DOHH2 (cell line): ENCODE results near the gene RRP15.

Experiments
- H3F3A ChIP-seq: fragments of 200-600 bp; sonication (generic), shearing (Covaris generic); 2 replicates; pipeline ENCODE4 v1.6.0; 2016; ENCODE audit warnings: antibody characterized with exemption, mild to moderate bottlenecking; ENCODE audit not compliant: control insufficient read depth, insufficient read depth
- H3K27ac ChIP-seq: fragments of 200-600 bp; sonication (generic); 2 replicates; pipeline ENCODE4 v1.5.1; 2014; ENCODE audit warnings: low read depth, mild to moderate bottlenecking, low read length, moderate library complexity
- H3K27me3 ChIP-seq: fragments of 200-600 bp; sonication (generic); 2 replicates; pipeline ENCODE4 v1.6.1; 2014; ENCODE audit warnings: mild to moderate bottlenecking, low read length, mixed read lengths; ENCODE audit not compliant: control insufficient read depth
- H3K36me3 ChIP-seq: fragments of 200-600 bp; sonication (generic); 2 replicates; pipeline ENCODE4 v1.6.1; 2014; ENCODE audit warnings: mild to moderate bottlenecking, low read length, moderate library complexity, mixed read lengths; ENCODE audit not compliant: control insufficient read depth
- H3K4me1 ChIP-seq: fragments of 200-600 bp; sonication (generic); 2 replicates; pipeline ENCODE4 v1.6.1; 2014; ENCODE audit warnings: mild to moderate bottlenecking, low read length, mixed read lengths; ENCODE audit not compliant: control insufficient read depth
- H3K4me2 ChIP-seq: fragments of 200-600 bp; sonication (generic); 2 replicates; pipeline ENCODE4 v1.6.0; 2014; ENCODE audit warnings: mild to moderate bottlenecking, low read length, moderate library complexity
- H3K4me3 ChIP-seq: fragments of 200-600 bp; sonication (generic); 2 replicates; pipeline ENCODE4 v1.5.1; 2014; ENCODE audit warnings: mild to moderate bottlenecking, low read length, mixed read lengths
- H3K79me2 ChIP-seq: fragments of 200-600 bp; sonication (generic); 2 replicates; pipeline ENCODE4 v1.6.1; 2014; ENCODE audit warnings: mild to moderate bottlenecking, low read length, mixed read lengths; ENCODE audit not compliant: control insufficient read depth
- H3K9me2 ChIP-seq: fragments of 200-600 bp; sonication (generic); replicated peaks from 2 replicates; pipeline ENCODE4 v1.6.1; 2014; ENCODE audit warnings: mild to moderate bottlenecking, low read length, mixed read lengths; ENCODE audit not compliant: control insufficient read depth
- H3K9me3 ChIP-seq: fragments of 200-600 bp; sonication (generic); 2 replicates; pipeline ENCODE4 v1.6.1; 2014; ENCODE audit warnings: antibody characterized with exemption, low read length, mixed read lengths; ENCODE audit not compliant: control insufficient read depth, insufficient read depth
- H4K20me1 ChIP-seq: fragments of 200-600 bp; sonication (generic); 2 replicates; pipeline ENCODE4 v1.6.0; 2014; ENCODE audit warnings: low read depth, mild to moderate bottlenecking, antibody characterized with exemption, low read length, moderate library complexity; ENCODE audit not compliant: control insufficient read depth, insufficient read depth
- CTCF ChIP-seq: fragments of 200-600 bp; sonication (generic); IDR thresholded peaks from one replicate; pipeline ENCODE4 v1.5.1; 2014; ENCODE audit warnings: antibody characterized with exemption, mild to moderate bottlenecking, low read depth, low read length; ENCODE audit not compliant: poor library complexity, severe bottlenecking
- EZH2phosphoT487 ChIP-seq: fragments of 200-600 bp; sonication (generic); IDR thresholded peaks from 2 replicates; pipeline ENCODE4 v1.6.1; 2017; ENCODE audit warnings: borderline replicate concordance, mild to moderate bottlenecking, antibody characterized with exemption, low read length, moderate library complexity, mixed read lengths

RRP15 gene

DNA sequence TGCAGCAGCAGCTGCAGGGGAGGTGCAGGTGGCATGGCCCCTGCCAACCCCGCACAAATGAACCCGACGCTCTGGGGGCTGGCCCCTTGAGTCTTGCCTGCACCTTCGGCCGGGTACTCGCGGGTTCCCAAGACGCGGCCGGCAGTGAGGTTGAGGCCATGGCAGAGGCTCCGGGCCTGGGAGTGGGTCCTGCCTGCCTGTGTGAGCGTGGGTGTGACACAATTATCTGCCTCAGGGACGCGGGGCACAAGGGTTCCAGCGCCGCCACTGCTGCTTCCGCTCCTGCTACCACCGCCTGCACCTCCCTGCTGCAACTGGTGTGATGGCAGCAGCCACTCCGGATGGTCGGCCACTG lies 39.1 kb downstream of the RRP15 start:
- Histone ChIP-seq H3K4me3 (no peak overlapping the region), H3K27me3 (no peaks in the 10 kb centered on the region), H3F3A (0 out of 2 replicates have a peak, but pooled peaks cover 2% of the 10 kb centered on the region), H3K9me2 (no peaks in the 10 kb centered on the region), H3K9me3 (no peaks in the 10 kb centered on the region), H3K36me3 (peaks cover 30% of the 10 kb centered on the region), H3K4me2 (no peak overlapping the region), H3K27ac (no peak overlapping the region), H4K20me1 (no peaks in the 10 kb centered on the region), H3K79me2 (no peaks in the 10 kb centered on the region), H3K4me1 (no peaks in the 10 kb centered on the region)
- TF ChIP-seq CTCF (no peak), EZH2phosphoT487 (no peak)

- no peaks in the 10 kb centered on the region for H4K20me1 ChIP-seq
- TF ChIP-seq CTCF (no peak), EZH2phosphoT487 (no peak)
These were observed 43.7 kb downstream of the RRP15 start for GRCh38 chr1:218328769-218329168.

GRCh38 chr1:218330043-218330623 lies 45.0 kb downstream of the RRP15 start:
- Histone ChIP-seq H3K9me2 (no peaks in the 10 kb centered on the region), H3K27ac (no peak overlapping the region), H3K4me3 (no peak overlapping the region), H3K79me2 (no peaks in the 10 kb centered on the region), H3F3A (0 out of 2 replicates have a peak, but pooled peaks cover 5% of the 10 kb centered on the region), H4K20me1 (no peaks in the 10 kb centered on the region), H3K9me3 (no peaks in the 10 kb centered on the region), H3K4me1 (no peaks in the 10 kb centered on the region), H3K27me3 (no peaks in the 10 kb centered on the region), H3K4me2 (no peak overlapping the region), H3K36me3 (peaks cover 20% of the 10 kb centered on the region)
- TF ChIP-seq EZH2phosphoT487 (no peak), CTCF (peak; percentile 67)

More at GRCh38 chr1:218328769-218329168, 43.7 kb downstream of the RRP15 start:
- no peak overlapping the region for H3K27ac ChIP-seq
- H3K79me2 ChIP-seq, result no peaks in the 10 kb centered on the region
- H3K4me2 ChIP-seq, result no peak overlapping the region
- H3K4me3 ChIP-seq, result no peak overlapping the region
- no peaks in the 10 kb centered on the region for H3K9me2 ChIP-seq
- H3K27me3 ChIP-seq, result no peaks in the 10 kb centered on the region
- H3F3A ChIP-seq, result 0 out of 2 replicates have a peak, but pooled peaks cover 5% of the 10 kb centered on the region
- no peaks in the 10 kb centered on the region for H3K4me1 ChIP-seq
- H3K9me3 ChIP-seq, result no peaks in the 10 kb centered on the region
- H3K36me3 ChIP-seq, result peaks cover 25% of the 10 kb centered on the region
